B cell (primary cell): ENCODE results near the gene SULT1A2. TPM values are rescaled to one million over a fixed set of nuclear protein-coding genes. Genes with fewer than 3 reads are reported as not detected.
"Not testable (repeated sequence)": the region's sequence is repeated elsewhere in the genome, so short reads cannot be mapped to it uniquely, and the experiment has no call there.

Experiments used
- ATAC-seq: fragments of 200-7000 bp; cut with Tn5 transposase; one replicate; pipeline ENCODE4 v1.10.0; 2021; ENCODE audit warnings: low read depth, mild to moderate bottlenecking, moderate number of reproducible peaks, moderate library complexity
- CTCF ChIA-PET: fragments of 350-600 bp; sonication (Branson Sonifier 250); formaldehyde crosslinking; loops from one replicate; lab custom pipeline; 2021; ENCODE audit warnings: antibody characterized with exemption, inconsistent platforms; lab: Charles Lee
- POLR2A ChIA-PET: fragments of 350-600 bp; sonication (Branson Sonifier 250); formaldehyde crosslinking; loops from one replicate; lab custom pipeline; 2021; ENCODE audit warnings: antibody characterized with exemption; lab: Charles Lee
- DNase-seq: peaks from one replicate; pipeline ENCODE4 v3.0.0; 2013
- H2AFZ ChIP-seq: 2 replicates; pipeline ENCODE4 v1.6.1; 2012; ENCODE audit warnings: mild to moderate bottlenecking, low read depth, low read length; ENCODE audit not compliant: insufficient read depth, poor library complexity, severe bottlenecking
- H3K27ac ChIP-seq, 2 donors: 1 replicate in 1 of 2; 2 replicates in 1 of 2; pipeline ENCODE4 v1.5.1; 2012 to 2013; ENCODE audit warnings: low read length in 2 of 2, mild to moderate bottlenecking in 2 of 2, moderate library complexity in 1 of 2
- H3K27me3 ChIP-seq, 4 experiments: fragments of 200-600 bp in 1 of 4; sonication (generic) in 1 of 4; replicated peaks in 1 of 4; 1 replicate in 2 of 4; 2 replicates in 2 of 4; pipeline versions ENCODE4 v1.6.1 to v1.7.0; 2013 to 2016; ENCODE audit warnings: low read length in 3 of 4, mild to moderate bottlenecking in 2 of 4, mixed read lengths in 1 of 4, moderate library complexity in 1 of 4; ENCODE audit not compliant: insufficient read depth in 4 of 4, control insufficient read depth in 3 of 4; ENCODE audit errors: control extremely low read depth in 1 of 4
- H3K36me3 ChIP-seq, 2 experiments: replicated peaks in 1 of 2; 1 replicate in 1 of 2; 2 replicates in 1 of 2; pipeline versions ENCODE4 v1.6.1 to v1.7.1; 2013; ENCODE audit warnings: low read length in 1 of 2; ENCODE audit not compliant: insufficient read depth in 2 of 2, control insufficient read depth in 1 of 2; ENCODE audit errors: control extremely low read depth in 1 of 2, extremely low read depth in 1 of 2
- H3K4me1 ChIP-seq, 2 donors: fragments of 200-600 bp in 1 of 2; sonication (generic) in 1 of 2; 1 replicate in 1 of 2; 2 replicates in 1 of 2; pipeline versions ENCODE4 v1.5.1 to v1.6.1; 2013 to 2017; ENCODE audit warnings: low read length in 2 of 2; ENCODE audit not compliant: control insufficient read depth in 2 of 2, insufficient read depth in 2 of 2
- H3K4me2 ChIP-seq: replicated peaks from 2 replicates; pipeline ENCODE3; 2012; ENCODE audit warnings: mild to moderate bottlenecking, low read depth, low read length; ENCODE audit not compliant: poor library complexity, severe bottlenecking
- H3K4me3 ChIP-seq, 5 experiments: fragments of 200-600 bp in 1 of 5; sonication (generic) in 1 of 5; 1 replicate in 3 of 5; 2 replicates in 2 of 5; pipeline versions ENCODE4 v1.5.1 to v1.7.0; 2011 to 2016; ENCODE audit warnings: low read length in 4 of 5, mild to moderate bottlenecking in 4 of 5, low read depth in 2 of 5, control low read depth in 1 of 5, moderate library complexity in 1 of 5; ENCODE audit not compliant: insufficient read depth in 1 of 5; ENCODE audit errors: control extremely low read depth in 1 of 5, extremely low read depth in 1 of 5
- H3K79me2 ChIP-seq: fragments of 200-600 bp; sonication (generic); one replicate; pipeline ENCODE4 v1.6.0; 2016; ENCODE audit warnings: low read length; ENCODE audit not compliant: control insufficient read depth, insufficient read depth
- H3K9ac ChIP-seq: fragments of 200-600 bp; sonication (generic); 2 replicates; pipeline ENCODE4 v1.6.1; 2017; ENCODE audit warnings: mild to moderate bottlenecking, low read length, moderate library complexity
- H3K9me3 ChIP-seq, 3 donors: one replicate each; pipeline versions ENCODE4 v1.6.1 to v1.7.1; 2013; ENCODE audit warnings: low read length in 2 of 3; ENCODE audit not compliant: control insufficient read depth in 2 of 3, insufficient read depth in 1 of 3; ENCODE audit errors: control extremely low read depth in 1 of 3
- H4K20me1 ChIP-seq: 2 replicates; pipeline ENCODE4 v1.6.0; 2012; ENCODE audit warnings: mild to moderate bottlenecking, low read length; ENCODE audit not compliant: insufficient read depth, control insufficient read depth, poor library complexity, severe bottlenecking
- H3K27ac Mint-ChIP-seq: one replicate; pipeline ENCODE4 v1.8.0; 2021; ENCODE audit warnings: mixed read lengths
- H3K27me3 Mint-ChIP-seq: one replicate; pipeline ENCODE4 v1.8.0; 2021; ENCODE audit warnings: mixed read lengths
- H3K4me1 Mint-ChIP-seq: one replicate; pipeline ENCODE4 v1.8.0; 2021; ENCODE audit warnings: mixed read lengths
- H3K4me3 Mint-ChIP-seq: one replicate; pipeline ENCODE4 v1.8.0; 2021; ENCODE audit warnings: mixed read lengths
- H3K9me3 Mint-ChIP-seq: one replicate; pipeline ENCODE4 v1.8.0; 2022; ENCODE audit warnings: mixed read lengths; ENCODE audit not compliant: insufficient read depth
- CTCF ChIP-seq: fragments of 200-600 bp; IDR thresholded peaks from one replicate; pipeline ENCODE4 v1.8.0; 2022; ENCODE audit warnings: antibody characterized with exemption, mild to moderate bottlenecking
- EZH2 ChIP-seq: IDR thresholded peaks from 2 replicates; pipeline ENCODE4 v1.6.1; 2012; ENCODE audit warnings: borderline replicate concordance, low read depth, mild to moderate bottlenecking, moderate library complexity, low read length; ENCODE audit not compliant: insufficient read depth, poor library complexity, severe bottlenecking
- WGBS: methylation state at CpG from one replicate; pipeline ENCODE4 v1.1.5; 2013; ENCODE audit warnings: missing lambda C conversion rate; ENCODE audit not compliant: insufficient coverage; 5-methylcytosine and 5-hydroxymethylcytosine counted together
- intact Hi-C: fragments of 100-400 bp; cut with micrococcal nuclease; formaldehyde crosslinking; loops from one replicate; pipeline ENCODE4 v1.10.0; 2022
- polyA plus RNA-seq: library from polyadenylated mRNA; depleted of rRNA; stranded (reverse); fragments of >200 nt; gene quantifications from 2 replicates; pipeline ENCODE4 v1.2.3, GENCODE V29; 2012
- total RNA-seq, 2 donors: library from RNA; stranded (reverse); fragments of 120-200 nt in 1 of 2; gene quantifications; 1 replicate in 1 of 2; 2 replicates in 1 of 2; pipeline versions ENCODE4 v1.2.3 to v1.2.4, GENCODE V29; 2013 to 2022

The SULT1A2 gene
- total and polyA plus RNA-seq, 2 donors (not counting 1 experiment from before 2014, with no cell fraction given), result 0.32 TPM; not detected in 1

- Mint-ChIP-seq H3K27me3 (no peaks in the 10 kb centered on the region), H3K4me1 (peaks cover 1% of the 10 kb centered on the region), H3K4me3 (no peak within 1 kb of the TSS), H3K9me3 (no peaks in the 10 kb centered on the region), H3K27ac (no peak within 1 kb of the TSS)
- 76% methylated on average over 8 of the region's 11 CpGs for whole genome bisulfite sequencing
- H3K9ac ChIP-seq, result no peak within 1 kb of the TSS
- no peaks in the 10 kb centered on the region for H3K27me3 ChIP-seq
- DNase-seq, result no peak
- intact Hi-C loops, result no loop called here
- no peaks in the 10 kb centered on the region for H3K36me3 ChIP-seq
- TF ChIP-seq CTCF (no peak), EZH2 (no peak)
- CTCF ChIA-PET, result no interaction called here
- H3K4me2 ChIP-seq, result no peak within 1 kb of the TSS
- H2AFZ ChIP-seq, result no peak within 1 kb of the TSS
- no peak within 1 kb of the TSS for H3K27ac ChIP-seq
- no peaks in the 10 kb centered on the region for H4K20me1 ChIP-seq
- ATAC-seq, result no peak
- H3K4me3 ChIP-seq, result no peak within 1 kb of the TSS
- no peaks in the 10 kb centered on the region for H3K79me2 ChIP-seq
- H3K4me1 ChIP-seq, result no peaks in the 10 kb centered on the region
- POLR2A ChIA-PET, result no interaction called here
- H3K9me3 ChIP-seq, result no peaks in the 10 kb centered on the region
These were observed 13.1 kb upstream of the SULT1A2 start, which contains the start of gene SULT1A1 for GRCh38 chr16:28609631-28610594. Gene SULT1A1, minus strand, starts transcription at chr16:28610044. Its CDS starts 1,189 bp downstream, at chr16:28608855.

- H3K27me3 ChIP-seq, H4K20me1 ChIP-seq, H3K27ac ChIP-seq, H3K9ac ChIP-seq, H3K27me3 Mint-ChIP-seq, H3K4me1 ChIP-seq, H3K4me1 Mint-ChIP-seq, H3K4me3 Mint-ChIP-seq, ATAC-seq, H3K4me3 ChIP-seq, H3K27ac Mint-ChIP-seq, H3K4me2 ChIP-seq, H2AFZ ChIP-seq, H3K79me2 ChIP-seq, DNase-seq, H3K9me3 Mint-ChIP-seq, H3K36me3 ChIP-seq, CTCF ChIA-PET, POLR2A ChIA-PET, intact Hi-C loops, H3K9me3 ChIP-seq: not testable (repeated sequence)
- 95% methylated on average over 6 of the region's 11 CpGs for WGBS
These were observed 12.2 kb upstream of the SULT1A2 start for GRCh38 chr16:28608867-28609596.

- CTCF ChIA-PET, H3K9me3 Mint-ChIP-seq, ATAC-seq, H3K4me3 Mint-ChIP-seq, H3K27ac ChIP-seq, H4K20me1 ChIP-seq, H3K9me3 ChIP-seq, H3K36me3 ChIP-seq, intact Hi-C loops, H3K9ac ChIP-seq, H3K79me2 ChIP-seq, H2AFZ ChIP-seq, H3K27me3 Mint-ChIP-seq, H3K27me3 ChIP-seq, H3K4me1 Mint-ChIP-seq, H3K4me3 ChIP-seq, H3K4me1 ChIP-seq, POLR2A ChIA-PET, H3K27ac Mint-ChIP-seq, DNase-seq, H3K4me2 ChIP-seq: not testable (repeated sequence)
- WGBS, result no CpG with 5 or more reads among the region's 7 CpGs
These were observed 11.6 kb upstream of the SULT1A2 start for GRCh38 chr16:28608496-28608808.
